HepG2 (cell line): ENCODE data around the gene CDC42BPG. TPM values are rescaled to one million over a fixed set of nuclear protein-coding genes. Genes with fewer than 3 reads are reported as not detected.

Experiments
- ATAC-seq: fragments of 200-7000 bp; cut with Tn5 transposase; 3 replicates; pipeline ENCODE4 v1.9.1; 2020; ENCODE audit warnings: mild to moderate bottlenecking, moderate library complexity
- BruUV-seq: library from RNA; stranded (reverse); fragments of 400-500 nt; replicated peaks from 2 replicates; lab custom pipeline; 2021; lab: Mats Ljungman, UMichigan
- CTCF ChIA-PET: fragments of 300-600 bp; formaldehyde crosslinking; extraction: SDS; loops from one replicate; lab custom pipeline; 2021; ENCODE audit warnings: low total read pairs, inconsistent platforms, low intra/inter-chr PET ratio; lab: Yijun Ruan, JAX
- POLR2A ChIA-PET: fragments of 350-600 bp; sonication (Branson Sonifier 250); formaldehyde crosslinking; loops from one replicate; lab custom pipeline; 2020; ENCODE audit warnings: antibody characterized with exemption, inconsistent platforms; lab: Yijun Ruan, JAX
- DNase-seq: peaks from one replicate; pipeline ENCODE4 v3.0.0-alpha.2; 2015; ENCODE audit warnings: low spot score
- FAIRE-seq: peaks from 3 replicates; lab custom pipeline; 2011; peaks lifted over from hg19 to GRCh38; lab: Jason Lieb, UNC
- H2AFZ ChIP-seq: one replicate; pipeline ENCODE4 v1.6.1; 2011; ENCODE audit warnings: low read length, inconsistent platforms
- H3K27ac ChIP-seq: fragments of 300-600 bp; 3 replicates; pipeline ENCODE4 v1.8.0; 2011; ENCODE audit warnings: mixed run types, mild to moderate bottlenecking, mixed read lengths, low read length, inconsistent platforms; ENCODE audit not compliant: insufficient read depth; ENCODE audit errors: extremely low read length
- H3K27me3 ChIP-seq, 2 experiments: fragments of 200-600 bp in 1 of 2; 2 replicates in 1 of 2; 3 replicates in 1 of 2; pipeline versions ENCODE4 v1.6.0 to v1.8.0; 2011; ENCODE audit warnings: low read length in 2 of 2, mild to moderate bottlenecking in 2 of 2, moderate library complexity in 2 of 2, inconsistent platforms in 1 of 2; ENCODE audit not compliant: insufficient read depth in 2 of 2, control insufficient read depth in 1 of 2
- H3K36me3 ChIP-seq, 2 experiments: fragments of 200-600 bp in 1 of 2; replicated peaks in 1 of 2; 2 replicates in 1 of 2; 3 replicates in 1 of 2; pipeline versions ENCODE4 v1.5.1 to v1.8.0; 2011; ENCODE audit warnings: low read length in 2 of 2, inconsistent platforms in 1 of 2; ENCODE audit not compliant: insufficient read depth in 2 of 2, control insufficient read depth in 1 of 2
- H3K4me1 ChIP-seq: 2 replicates; pipeline ENCODE4 v1.5.1; 2012; ENCODE audit warnings: low read length, inconsistent platforms; ENCODE audit not compliant: insufficient read depth
- H3K4me2 ChIP-seq: 2 replicates; pipeline ENCODE4 v1.6.0; 2011; ENCODE audit warnings: low read depth, low read length, inconsistent platforms
- H3K4me3 ChIP-seq, 3 experiments: fragments of 200-600 bp in 1 of 3; sonication (generic), shearing (Covaris generic) in 1 of 3; replicated peaks in 1 of 3; 2 replicates each; pipeline ENCODE4 v1.5.1; 2011 to 2016; ENCODE audit warnings: low read length in 3 of 3, inconsistent platforms in 2 of 3, low read depth in 2 of 3, mild to moderate bottlenecking in 2 of 3, control low read depth in 1 of 3, mixed read lengths in 1 of 3; ENCODE audit not compliant: insufficient read depth in 1 of 3
- H3K79me2 ChIP-seq: one replicate; pipeline ENCODE4 v1.6.1; 2011; ENCODE audit warnings: low read length, inconsistent platforms; ENCODE audit not compliant: insufficient read depth
- H3K9ac ChIP-seq: 2 replicates; pipeline ENCODE4 v1.6.0; 2011; ENCODE audit warnings: mild to moderate bottlenecking, low read depth, low read length, inconsistent platforms; ENCODE audit not compliant: insufficient read depth
- H3K9me3 ChIP-seq: 2 replicates; pipeline ENCODE4 v1.5.1; 2012; ENCODE audit warnings: mild to moderate bottlenecking, low read length
- H4K20me1 ChIP-seq: 2 replicates; pipeline ENCODE4 v1.6.0; 2011; ENCODE audit warnings: inconsistent platforms, mild to moderate bottlenecking, low read length, moderate library complexity; ENCODE audit not compliant: insufficient read depth
- AKAP8 ChIP-seq: sonication (generic); formaldehyde crosslinking; IDR thresholded peaks from 2 replicates; pipeline ENCODE4 v1.5.1; 2020; ENCODE audit warnings: mild to moderate bottlenecking, missing genetic modification reagents
- HNRNPLL ChIP-seq: fragments of 200-400 bp; formaldehyde crosslinking; IDR thresholded peaks from 2 replicates; pipeline ENCODE4 v1.6.1; 2017; ENCODE audit warnings: mild to moderate bottlenecking, low read depth, low read length; ENCODE audit not compliant: poor library complexity, severe bottlenecking
- KLF16 ChIP-seq, 2 experiments: sonication (generic) in 1 of 2; formaldehyde crosslinking in 1 of 2; IDR thresholded peaks; 2 replicates each; pipeline versions ENCODE4 v1.6.1 to v1.8.0; 2016 to 2023; ENCODE audit warnings: missing genetic modification reagents in 2 of 2, missing compliant biosample characterization in 1 of 2
- PHB2 ChIP-seq: fragments of 450-650 bp; IDR thresholded peaks from 2 replicates; pipeline ENCODE4 v1.6.1; 2018; ENCODE audit not compliant: partially characterized antibody
- RBFOX2 ChIP-seq: fragments of 200-400 bp; formaldehyde crosslinking; IDR thresholded peaks from 2 replicates; pipeline ENCODE4 v1.6.1; 2017; ENCODE audit warnings: low read depth, mild to moderate bottlenecking, low read length
- RBM22 ChIP-seq: fragments of 200-400 bp; formaldehyde crosslinking; optimal IDR thresholded peaks from 2 replicates; pipeline ENCODE3; 2017; ENCODE audit warnings: mild to moderate bottlenecking, low read length, moderate library complexity
- ZNF331 ChIP-seq: sonication (generic); formaldehyde crosslinking; IDR thresholded peaks from 2 replicates; pipeline ENCODE4 v1.4.0; 2020; ENCODE audit warnings: missing genetic modification reagents
- ZNF407 ChIP-seq: sonication (generic); formaldehyde crosslinking; IDR thresholded peaks from one replicate; pipeline ENCODE4 v1.5.1; 2020; ENCODE audit warnings: mild to moderate bottlenecking, missing genetic modification reagents; ENCODE audit errors: not compliant biosample characterization
- ZSCAN12 ChIP-seq: sonication (generic); formaldehyde crosslinking; IDR thresholded peaks from 2 replicates; pipeline ENCODE4 v1.9.0; 2021; ENCODE audit warnings: mild to moderate bottlenecking, missing genetic modification reagents
- WGBS: methylation state at CpG from one replicate; pipeline ENCODE4 v1.1.6; 2017; ENCODE audit warnings: low lambda C conversion rate; 5-methylcytosine and 5-hydroxymethylcytosine counted together
- in situ Hi-C: cut with HindIII; loops from 2 replicates; pipeline ENCODE4 v1.10.0; 2017; ENCODE audit warnings: low pct_unique_long_range_greater_than_20kb; ENCODE audit not compliant: extremely low pct_ligation_motif_present
- intact Hi-C: fragments of 100-400 bp; cut with micrococcal nuclease; formaldehyde crosslinking; loops from one replicate; pipeline ENCODE4 v1.10.0; 2022; ENCODE audit not compliant: unreplicated experiment
- polyA plus RNA-seq, 8 experiments: library from polyadenylated mRNA; depleted of rRNA in 3 of 8; stranded (reverse) in 7 of 8; unstranded in 1 of 8; fragments of >200 nt; fragmentation: Illumina TruSeq in 4 of 8; extraction: Trizol in 4 of 8; gene quantifications; 2 replicates each; pipeline versions ENCODE4 v1.2.1 to v1.2.3, GENCODE V29; 2011 to 2016; ENCODE audit warnings: low read depth in 4 of 8, missing spikeins in 1 of 8, mixed read lengths in 1 of 8; ENCODE audit not compliant: insufficient read depth in 1 of 8
- total RNA-seq, 5 experiments: library from RNA; depleted of rRNA; stranded (reverse); fragments of >200 nt; fragmentation: Illumina TruSeq; extraction: Trizol; gene quantifications; 2 replicates each; pipeline ENCODE4 v1.2.3, GENCODE V29; 2016; ENCODE audit warnings: low read depth in 1 of 5

The CDC42BPG gene
- total and polyA plus RNA-seq, 2 of the 13 experiments (the other 11 are each of a cell fraction or from before 2014, with no cell fraction given), result 0.55 to 1.4 TPM

- Histone ChIP-seq H4K20me1 (peaks cover 82% of the 10 kb centered on the region), H3K4me2 (no peak overlapping the region), H3K79me2 (peaks cover 57% of the 10 kb centered on the region), H3K4me1 (peaks cover 44% of the 10 kb centered on the region), H3K9me3 (no peaks in the 10 kb centered on the region), H3K4me3 (no peak overlapping the region)
- in situ Hi-C loops, result no loop called here
- 84% methylated on average over 5 of the region's 5 CpGs for WGBS
- POLR2A ChIA-PET, result interaction anchor here (1.0 kb wide), 1 partner anchor 8 kb away, joined by 3 read pairs; no protein-coding TSS in a partner anchor
- TF ChIP-seq AKAP8 (CRISPR knock-in tag) (no peak), KLF16 (CRISPR knock-in tag; IDR thresholded peaks at IDR 0.05) (0 out of 4 replicates have a peak, but pooled peaks of 1 of the 2 experiments have one; percentile 0), RBM22 (peak; percentile 75), ZSCAN12 (no peak), PHB2 (no peak), HNRNPLL (no peak), RBFOX2 (0 out of 2 replicates have a peak, but pooled peaks have one; percentile 22), ZNF407 (CRISPR knock-in tag) (no peak), ZNF331 (no peak)
- TF ChIP-seq, all 625 proteins: peak for 3
- ATAC-seq (no peak), DNase-seq (no peak), FAIRE-seq (no peak)
- H3K27ac ChIP-seq, result no peak overlapping the region
- BruUV-seq, result no TSS peak
- no peaks in the 10 kb centered on the region; a peak in 1 of 5 replicates for H3K27me3 ChIP-seq
- H3K9ac ChIP-seq, result no peak overlapping the region
- peaks cover 49 to 81% of the 10 kb centered on the region in 2 experiments for H3K36me3 ChIP-seq
- H2AFZ ChIP-seq, result no peak overlapping the region
- intact Hi-C loops, result no loop called here
- CTCF ChIA-PET, result no interaction called here
Observed at GRCh38 chr11:64774144-64774543, 70.3 kb downstream of the CDC42BPG start.
